Dendritic cell treated with granulocyte-macrophage colony-stimulating factor and Interleukin-4, amounts not matched to agents 40 ng/mL and 50 ng/mL, for 4 days (primary cell): ENCODE data around the gene PISD.

Source experiments
- H3K27ac Mint-ChIP-seq: one replicate; pipeline ENCODE4 v1.8.0; 2022; ENCODE audit warnings: mild to moderate bottlenecking, mixed read lengths
- H3K27me3 Mint-ChIP-seq: one replicate; pipeline ENCODE4 v1.8.0; 2022; ENCODE audit warnings: mild to moderate bottlenecking, mixed read lengths
- H3K36me3 Mint-ChIP-seq: one replicate; pipeline ENCODE4 v1.8.0; 2022; ENCODE audit warnings: low read depth, mixed read lengths
- H3K4me1 Mint-ChIP-seq: one replicate; pipeline ENCODE4 v1.8.0; 2022; ENCODE audit warnings: low read depth, mixed read lengths
- H3K4me3 Mint-ChIP-seq: one replicate; pipeline ENCODE4 v1.8.0; 2022; ENCODE audit warnings: mild to moderate bottlenecking, moderate library complexity, mixed read lengths
- H3K9me3 Mint-ChIP-seq: one replicate; pipeline ENCODE4 v1.8.0; 2022; ENCODE audit warnings: mixed read lengths
- intact Hi-C: fragments of 100-400 bp; cut with micrococcal nuclease; formaldehyde crosslinking; loops from one replicate; pipeline ENCODE4 v1.15.0; 2022

The PISD gene

GRCh38 chr22:31646186-31647019 is 15.6 kb downstream of the PISD start:
- Mint-ChIP-seq H3K4me3 (no peak overlapping the region), H3K9me3 (no peaks in the 10 kb centered on the region), H3K27me3 (no peaks in the 10 kb centered on the region), H3K4me1 (peaks cover 35% of the 10 kb centered on the region), H3K27ac (peak overlapping the region; percentile 30), H3K36me3 (peaks cover 33% of the 10 kb centered on the region)
- intact Hi-C loops = no loop called here

GRCh38 chr22:31639436-31640039 is 22.5 kb downstream of the PISD start:
- Mint-ChIP-seq H3K9me3 (no peaks in the 10 kb centered on the region), H3K27me3 (no peaks in the 10 kb centered on the region), H3K4me3 (peak overlapping the region; percentile 76), H3K27ac (peak overlapping the region; percentile 92), H3K36me3 (peaks cover 8% of the 10 kb centered on the region), H3K4me1 (peaks cover 74% of the 10 kb centered on the region)
- intact Hi-C loops = no loop called here

- Mint-ChIP-seq H3K27me3 (no peaks in the 10 kb centered on the region), H3K4me1 (peaks cover 80% of the 10 kb centered on the region), H3K36me3 (peaks cover 18% of the 10 kb centered on the region), H3K27ac (peak overlapping the region; percentile 92), H3K9me3 (no peaks in the 10 kb centered on the region), H3K4me3 (peak overlapping the region; percentile 76)
- intact Hi-C loops = no loop called here
These were observed 24.0 kb downstream of the PISD start for GRCh38 chr22:31637891-31638618.

- Mint-ChIP-seq H3K27ac (peak overlapping the region; percentile 92), H3K4me1 (peaks cover 78% of the 10 kb centered on the region), H3K36me3 (peaks cover 22% of the 10 kb centered on the region), H3K27me3 (no peaks in the 10 kb centered on the region), H3K9me3 (no peaks in the 10 kb centered on the region), H3K4me3 (peak overlapping the region; percentile 76)
- intact Hi-C loops = no loop called here
These were observed 24.5 kb downstream of the PISD start for GRCh38 chr22:31637447-31637890.

- H3K9me3 Mint-ChIP-seq = no peaks in the 10 kb centered on the region
- peak overlapping the region; percentile 54 for H3K27ac Mint-ChIP-seq
- intact Hi-C loops = no loop called here
- H3K4me3 Mint-ChIP-seq = no peak overlapping the region
- H3K36me3 Mint-ChIP-seq = peaks cover 33% of the 10 kb centered on the region
- H3K4me1 Mint-ChIP-seq = peaks cover 83% of the 10 kb centered on the region
- H3K27me3 Mint-ChIP-seq = no peaks in the 10 kb centered on the region
These were observed 26.2 kb downstream of the PISD start for GRCh38 chr22:31635638-31636306.

- Mint-ChIP-seq H3K4me1 (peaks cover 84% of the 10 kb centered on the region), H3K27me3 (no peaks in the 10 kb centered on the region), H3K9me3 (no peaks in the 10 kb centered on the region), H3K36me3 (peaks cover 63% of the 10 kb centered on the region), H3K27ac (peak overlapping the region; percentile 78), H3K4me3 (peak overlapping the region; percentile 84)
- intact Hi-C loops = loop anchor here (5.0 kb wide), 1 partner anchor 139 kb away; no protein-coding TSS in a partner anchor
These were observed 30.6 kb downstream of the PISD start for GRCh38 chr22:31631436-31631835.

GRCh38 chr22:31630331-31631329 is 31.4 kb downstream of the PISD start:
- Mint-ChIP-seq H3K9me3 (no peaks in the 10 kb centered on the region), H3K4me1 (peaks cover 84% of the 10 kb centered on the region), H3K27ac (peak overlapping the region; percentile 78), H3K4me3 (peak overlapping the region; percentile 84), H3K27me3 (no peaks in the 10 kb centered on the region), H3K36me3 (peaks cover 69% of the 10 kb centered on the region)
- intact Hi-C loops = loop anchor here (5.0 kb wide), 1 partner anchor 138 kb away; no protein-coding TSS in a partner anchor

- peak overlapping the region; percentile 78 for H3K27ac Mint-ChIP-seq
- intact Hi-C loops = loop anchor here (5.0 kb wide), 1 partner anchor 137 kb away; no protein-coding TSS in a partner anchor
- peaks cover 83% of the 10 kb centered on the region for H3K4me1 Mint-ChIP-seq
- H3K36me3 Mint-ChIP-seq = peaks cover 71% of the 10 kb centered on the region
- peak overlapping the region; percentile 84 for H3K4me3 Mint-ChIP-seq
- no peaks in the 10 kb centered on the region for H3K27me3 Mint-ChIP-seq
- H3K9me3 Mint-ChIP-seq = no peaks in the 10 kb centered on the region
These were observed 32.3 kb downstream of the PISD start for GRCh38 chr22:31629741-31630184.

- Mint-ChIP-seq H3K9me3 (no peaks in the 10 kb centered on the region), H3K27ac (peak overlapping the region; percentile 78), H3K27me3 (no peaks in the 10 kb centered on the region), H3K4me1 (peaks cover 85% of the 10 kb centered on the region), H3K4me3 (peak overlapping the region; percentile 14), H3K36me3 (peaks cover 77% of the 10 kb centered on the region)
- intact Hi-C loops = no loop called here
These were observed 32.9 kb downstream of the PISD start for GRCh38 chr22:31628969-31629708.

- peaks cover 79% of the 10 kb centered on the region for H3K36me3 Mint-ChIP-seq
- H3K4me3 Mint-ChIP-seq = no peak overlapping the region
- intact Hi-C loops = no loop called here
- H3K27ac Mint-ChIP-seq = peak overlapping the region; percentile 78
- H3K9me3 Mint-ChIP-seq = no peaks in the 10 kb centered on the region
- peaks cover 77% of the 10 kb centered on the region for H3K4me1 Mint-ChIP-seq
- H3K27me3 Mint-ChIP-seq = no peaks in the 10 kb centered on the region
These were observed 33.7 kb downstream of the PISD start for GRCh38 chr22:31628362-31628761.

GRCh38 chr22:31627223-31627731 is 34.7 kb downstream of the PISD start:
- Mint-ChIP-seq H3K4me3 (no peak overlapping the region), H3K27ac (peak overlapping the region; percentile 60), H3K36me3 (peaks cover 80% of the 10 kb centered on the region), H3K27me3 (no peaks in the 10 kb centered on the region), H3K4me1 (peaks cover 73% of the 10 kb centered on the region), H3K9me3 (no peaks in the 10 kb centered on the region)
- intact Hi-C loops = no loop called here
